CD4-positive, alpha-beta T cell treated with Interleukin-6 for 4 hours (primary cell): ENCODE measurements around the gene SEMA5A.

Experiments used
- DNase-seq: peaks from one replicate; pipeline ENCODE4 v3.0.0-alpha.2; 2020; ENCODE audit warnings: mixed read lengths

The SEMA5A gene

GRCh38 chr5:9197881-9198260 lies 348.0 kb downstream of the SEMA5A start:
- DNase-seq, result no peak

- no peak for DNase-seq
These were observed 349.3 kb downstream of the SEMA5A start for GRCh38 chr5:9196403-9197227.

GRCh38 chr5:9194509-9194908 lies 351.4 kb downstream of the SEMA5A start:
- no peak for DNase-seq

- no peak for DNase-seq
These were observed 353.6 kb downstream of the SEMA5A start for GRCh38 chr5:9192266-9192665.

- DNase-seq, result no peak
These were observed 356.2 kb downstream of the SEMA5A start for GRCh38 chr5:9189681-9190080.

GRCh38 chr5:9188956-9189355 lies 356.9 kb downstream of the SEMA5A start:
- no peak for DNase-seq

GRCh38 chr5:9188131-9188530 lies 357.7 kb downstream of the SEMA5A start:
- DNase-seq, result no peak

- no peak for DNase-seq
These were observed 358.3 kb downstream of the SEMA5A start for GRCh38 chr5:9187614-9188013.

GRCh38 chr5:9186069-9186468 lies 359.8 kb downstream of the SEMA5A start:
- no peak for DNase-seq

- no peak for DNase-seq
These were observed 361.9 kb downstream of the SEMA5A start for GRCh38 chr5:9183992-9184391.

GRCh38 chr5:9182899-9183695 lies 362.8 kb downstream of the SEMA5A start:
- no peak for DNase-seq

- DNase-seq, result no peak
These were observed 369.2 kb downstream of the SEMA5A start for GRCh38 chr5:9176641-9177040.

GRCh38 chr5:9174446-9174845 lies 371.4 kb downstream of the SEMA5A start:
- no peak for DNase-seq

GRCh38 chr5:9173281-9174048 lies 372.4 kb downstream of the SEMA5A start:
- DNase-seq, result no peak

GRCh38 chr5:9170026-9170425 lies 375.8 kb downstream of the SEMA5A start:
- DNase-seq, result no peak

GRCh38 chr5:9169557-9169902 lies 376.3 kb downstream of the SEMA5A start:
- DNase-seq, result no peak

- DNase-seq, result no peak
These were observed 376.9 kb downstream of the SEMA5A start for GRCh38 chr5:9168791-9169556.

- DNase-seq, result no peak
These were observed 379.4 kb downstream of the SEMA5A start for GRCh38 chr5:9166202-9167112.

- no peak for DNase-seq
These were observed 380.3 kb downstream of the SEMA5A start for GRCh38 chr5:9165546-9165945.

- DNase-seq, result no peak
These were observed 385.1 kb downstream of the SEMA5A start for GRCh38 chr5:9160747-9161146.

- no peak for DNase-seq
These were observed 388.1 kb downstream of the SEMA5A start for GRCh38 chr5:9157811-9158210.

GRCh38 chr5:9157020-9157419 lies 388.9 kb downstream of the SEMA5A start:
- DNase-seq, result no peak
